ENCODE results near the gene DDX54. TPM values are rescaled to one million over a fixed set of nuclear protein-coding genes. Genes with fewer than 3 reads are reported as not detected.
A peak's percentile ranks its signal among the peaks of the same experiment; 100 is the strongest.

DDX54 gene
- total and polyA plus RNA-seq, 2 of the 8 experiments (the other 6 are each of a cell fraction or from before 2014, with no cell fraction given) = 64.9 to 113 TPM

- H4K20me1 ChIP-seq (replicated peaks in 1 of 2; ENCODE audit: control insufficient read depth in 1 of 2, insufficient read depth in 2 of 2, low read length in 2 of 2) = peaks cover 0 to 4% of the 10 kb centered on the region in 2 experiments
- H2BK5ac ChIP-seq (ENCODE audit: low read depth, low read length) = no peak within 1 kb of the TSS
- no peaks in the 10 kb centered on the region for H3K9me3 ChIP-seq (ENCODE audit: insufficient read depth in 2 of 2, low read depth in 1 of 2, low read length in 1 of 2)
- POLR2A ChIA-PET (ENCODE audit: partially characterized antibody) = interaction anchor here (0.6 to 5.3 kb wide), 25 partner anchors 9 to 745 kb away, joined by 3 to 32 read pairs (median 3); partner anchors contain the start of genes DDX54 and RITA1
- H2BK120ac ChIP-seq (replicated peaks; ENCODE audit: low read depth, low read length) = no peak within 1 kb of the TSS
- peak within 1 kb of the TSS; percentile 69; the same call in 1 of the 2 replicates for H4K8ac ChIP-seq (ENCODE audit: extremely low read depth, insufficient read depth, low read length)
- peak within 1 kb of the TSS; percentile 67 for H3K27ac ChIP-seq (ENCODE audit: low read depth, low read length)
- no peak within 1 kb of the TSS for H3K4ac ChIP-seq (replicated peaks; ENCODE audit: insufficient read length, low read depth, low read length)
- H3K23me2 ChIP-seq (ENCODE audit: low read depth, low read length) = peaks cover 8% of the 10 kb centered on the region
- H2AK5ac ChIP-seq (ENCODE audit: low read depth, low read length) = no peak within 1 kb of the TSS
- H3K27me3 ChIP-seq (replicated peaks in 1 of 4; ENCODE audit: control insufficient read depth in 3 of 4, extremely low read depth in 1 of 4, insufficient read depth in 3 of 4, low read length in 3 of 4) = no peaks in the 10 kb centered on the region
- no peak for FAIRE-seq
- peak within 1 kb of the TSS; percentile 60 for H3K18ac ChIP-seq (ENCODE audit: extremely low read depth, low read length)
- H4K91ac ChIP-seq (replicated peaks; ENCODE audit: insufficient read length, low read length) = peak within 1 kb of the TSS; percentile 81
- H3K56ac ChIP-seq (replicated peaks; ENCODE audit: insufficient read length, low read depth, low read length) = peak within 1 kb of the TSS; percentile 46
- no peak within 1 kb of the TSS for H4K5ac ChIP-seq (ENCODE audit: insufficient read length, low read depth, low read length)
- WGBS, 2 experiments (ENCODE audit: extremely low coverage in 1 of 2, insufficient coverage in 1 of 2, insufficient read length in 1 of 2, insufficient replicate concordance in 2 of 2, low coverage in 1 of 2, low lambda C conversion rate in 2 of 2, missing lambda C conversion rate in 1 of 2) = 1% methylated on average over 42 of the region's 68 CpGs; no CpG with 5 or more reads in 1 of the 2 experiments
- peak within 1 kb of the TSS; percentile 86 to 88 for H3K4me2 ChIP-seq (ENCODE audit: insufficient read depth in 1 of 2, low read depth in 2 of 2, low read length in 2 of 2)
- CTCF ChIA-PET (ENCODE audit: partially characterized antibody) = interaction anchor here (0.6 to 2.8 kb wide), 9 partner anchors 9 to 50 kb away, joined by 3 to 8 read pairs (median 3); no protein-coding TSS in a partner anchor
- no peak within 1 kb of the TSS for H3K14ac ChIP-seq (ENCODE audit: insufficient read length)
- H3K36me3 ChIP-seq (ENCODE audit: control insufficient read depth in 2 of 4, insufficient read depth in 4 of 4, low read length in 3 of 4) = no peaks in the 10 kb centered on the region
- peak within 1 kb of the TSS; percentile 47; the same call in 1 of the 2 replicates for H2AFZ ChIP-seq (ENCODE audit: low read length)
- peak within 1 kb of the TSS; percentile 73 to 84 (median 74) for H3K4me3 ChIP-seq (ENCODE audit: extremely low read depth in 1 of 4, insufficient read depth in 2 of 4, low read depth in 3 of 4, low read length in 4 of 4)
- no peak within 1 kb of the TSS for H2BK15ac ChIP-seq (ENCODE audit: low read length)
- no peak within 1 kb of the TSS for H3K23ac ChIP-seq (ENCODE audit: insufficient read length)
- H3K79me1 ChIP-seq (ENCODE audit: low read depth, low read length) = no peaks in the 10 kb centered on the region
- peaks cover 0 to 10% (median 6%) of the 10 kb centered on the region in 4 experiments; a peak in 4 of 7 replicates for H3K4me1 ChIP-seq (replicated peaks in 1 of 4; ENCODE audit: control insufficient read depth in 3 of 4, insufficient read depth in 4 of 4, low read length in 3 of 4)
- H2BK20ac ChIP-seq (ENCODE audit: low read length) = no peak within 1 kb of the TSS
- H2BK12ac ChIP-seq (ENCODE audit: low read depth, low read length) = peak within 1 kb of the TSS; percentile 75
- peak within 1 kb of the TSS; percentile 71 to 89 (median 78) for H3K9ac ChIP-seq (replicated peaks in 1 of 4; ENCODE audit: extremely low read depth in 1 of 4, low read depth in 3 of 4, low read length in 3 of 4)
- peak; percentile 98 to 100 for DNase-seq (ENCODE audit: low read depth in 1 of 2, low spot score in 2 of 2)
- peaks cover 0 to 7% of the 10 kb centered on the region in 2 experiments; a peak in 1 of 4 replicates for H3K79me2 ChIP-seq (ENCODE audit: control insufficient read depth in 1 of 2, insufficient read depth in 2 of 2, low read length in 2 of 2)
- TF ChIP-seq SUZ12 (IDR thresholded peaks at IDR 0.05; ENCODE audit: low read length) (no peak), TBP (IDR thresholded peaks at IDR 0.05; ENCODE audit: low read depth, low read length) (peak; percentile 95), NRF1 (IDR thresholded peaks at IDR 0.05; ENCODE audit: low read depth, low read length) (no peak), GABPA (IDR thresholded peaks at IDR 0.05; ENCODE audit: borderline replicate concordance, insufficient read depth, low read length) (no peak), POLR2AphosphoS5 (IDR thresholded peaks at IDR 0.05; ENCODE audit: low read depth, low read length) (peak; percentile 94), POLR2A (IDR thresholded peaks at IDR 0.05; ENCODE audit: control extremely low read depth in 1 of 2, low read depth in 2 of 2, low read length in 2 of 2) (peak; percentile 96), CTBP2 (IDR thresholded peaks at IDR 0.05; ENCODE audit: borderline replicate concordance, insufficient read depth, insufficient read length, low read length) (no peak), RFX5 (IDR thresholded peaks at IDR 0.05; ENCODE audit: borderline replicate concordance, low read depth, low read length) (no peak; the same call in 1 of the 2 replicates), JUND (IDR thresholded peaks at IDR 0.05; ENCODE audit: low read length) (no peak), TEAD4 (IDR thresholded peaks at IDR 0.05; ENCODE audit: low read depth, low read length) (no peak), SP1 (IDR thresholded peaks at IDR 0.05; ENCODE audit: low read depth, low read length) (peak; percentile 95), SP2 (IDR thresholded peaks at IDR 0.05; ENCODE audit: low read length) (peak; percentile 81)
Observed at GRCh38 chr12:113221181-113221996, 36.1 kb upstream of the DDX54 start, which contains the start of gene TPCN1. Gene TPCN1, plus strand, starts transcription at chr12:113221464. Its CDS starts 5,389 bp downstream, at chr12:113226853.
